K562 (cell line): ENCODE results near the gene KDM2A. TPM values are rescaled to one million over a fixed set of nuclear protein-coding genes. Genes with fewer than 3 reads are reported as not detected.

ENCODE experiments used
- ATAC-seq: fragments of 200-7000 bp; cut with Tn5 transposase; 3 replicates; pipeline ENCODE4 v1.9.1; 2020; ENCODE audit warnings: moderate library complexity
- BruUV-seq: library from RNA; stranded (reverse); fragments of 400-500 nt; replicated peaks from 2 replicates; lab custom pipeline; 2021; lab: Mats Ljungman, UMichigan
- CTCF ChIA-PET: fragments of 300-600 bp; formaldehyde crosslinking; extraction: SDS; loops from one replicate; lab custom pipeline; 2021; ENCODE audit warnings: low intra/inter-chr PET ratio; lab: Yijun Ruan, JAX
- POLR2A ChIA-PET: fragments of 300-600, 350-650 bp; sonication (Branson Sonifier 250); formaldehyde crosslinking; extraction: SDS; loops from one replicate; lab custom pipeline; 2021; ENCODE audit warnings: antibody characterized with exemption, inconsistent platforms; lab: Yijun Ruan, JAX
- DNase-seq, 4 experiments: peaks; one replicate each; pipeline versions ENCODE4 v3.0.0 to v3.0.0-alpha.2; 2011 to 2018; ENCODE audit warnings: low spot score in 3 of 4, mixed read lengths in 3 of 4; ENCODE audit errors: extremely low read depth in 1 of 4
- FAIRE-seq: peaks from 2 replicates; lab custom pipeline; 2011; peaks lifted over from hg19 to GRCh38; lab: Jason Lieb, UNC
- H2AFZ ChIP-seq: 2 replicates; pipeline ENCODE4 v1.6.0; 2011; ENCODE audit warnings: low read depth, low read length, control low read depth, inconsistent platforms
- H3K27ac ChIP-seq: fragments of 200-600 bp; 3 replicates; pipeline ENCODE4 v1.8.0; 2011; ENCODE audit warnings: low read depth, mild to moderate bottlenecking, control low read depth, inconsistent platforms, low read length, moderate library complexity, mixed read lengths; ENCODE audit errors: extremely low read depth
- H3K27me3 ChIP-seq, 2 experiments: fragments of 300-600 bp in 1 of 2; 2 replicates in 1 of 2; 3 replicates in 1 of 2; pipeline versions ENCODE4 v1.6.0 to v1.8.0; 2011; ENCODE audit warnings: inconsistent platforms in 2 of 2, low read length in 2 of 2, mild to moderate bottlenecking in 1 of 2, mixed read lengths in 1 of 2, moderate library complexity in 1 of 2; ENCODE audit not compliant: control insufficient read depth in 2 of 2, insufficient read depth in 2 of 2
- H3K36me3 ChIP-seq: fragments of 300-600 bp; 3 replicates; pipeline ENCODE4 v1.8.0; 2011; ENCODE audit warnings: mild to moderate bottlenecking, low read length, inconsistent platforms; ENCODE audit not compliant: control insufficient read depth, insufficient read depth
- H3K4me1 ChIP-seq, 2 experiments: fragments of 200-600 bp in 1 of 2; replicated peaks in 1 of 2; 2 replicates in 1 of 2; 3 replicates in 1 of 2; pipeline versions ENCODE4 v1.5.1 to v1.8.0; 2011; ENCODE audit warnings: inconsistent platforms in 2 of 2, low read length in 2 of 2, mild to moderate bottlenecking in 1 of 2, mixed read lengths in 1 of 2, moderate library complexity in 1 of 2; ENCODE audit not compliant: control insufficient read depth in 2 of 2, insufficient read depth in 2 of 2
- H3K4me2 ChIP-seq: 2 replicates; pipeline ENCODE4 v1.6.1; 2011; ENCODE audit warnings: low read length, control low read depth, inconsistent platforms, mixed read lengths; ENCODE audit not compliant: insufficient read depth
- H3K4me3 ChIP-seq: fragments of 200-600 bp; sonication (generic), shearing (Covaris generic); 2 replicates; pipeline ENCODE4 v1.5.1; 2016; ENCODE audit warnings: control low read depth, inconsistent platforms
- H3K79me2 ChIP-seq: fragments of 200-600 bp; 3 replicates; pipeline ENCODE4 v1.8.0; 2011; ENCODE audit warnings: low read length, inconsistent platforms; ENCODE audit not compliant: control insufficient read depth, insufficient read depth
- H3K9ac ChIP-seq, 2 experiments: 2 replicates each; pipeline versions ENCODE4 v1.6.0 to v1.6.1; 2011; ENCODE audit warnings: low read depth in 2 of 2, low read length in 2 of 2, control low read depth in 1 of 2, inconsistent platforms in 1 of 2, mild to moderate bottlenecking in 1 of 2, mixed read lengths in 1 of 2; ENCODE audit not compliant: insufficient read depth in 1 of 2
- H3K9me1 ChIP-seq: one replicate; pipeline ENCODE4 v1.6.0; 2011; ENCODE audit warnings: inconsistent platforms, mild to moderate bottlenecking, low read length, moderate library complexity; ENCODE audit not compliant: control insufficient read depth, insufficient read depth
- H3K9me3 ChIP-seq: replicated peaks from 2 replicates; pipeline ENCODE4 v1.5.1; 2011; ENCODE audit warnings: low read depth, low read length, inconsistent platforms; ENCODE audit not compliant: control insufficient read depth, insufficient read depth
- H4K20me1 ChIP-seq: replicated peaks from 2 replicates; pipeline ENCODE4 v1.6.1; 2011; ENCODE audit warnings: low read length, inconsistent platforms, mixed read lengths; ENCODE audit not compliant: control insufficient read depth, insufficient read depth
- COPS2 ChIP-seq: fragments of 450-650 bp; conservative IDR thresholded peaks from 2 replicates; pipeline ENCODE4 v1.6.1; 2016; ENCODE audit warnings: mild to moderate bottlenecking, moderate library complexity
- ELK1 ChIP-seq: sonication (generic); formaldehyde crosslinking; IDR thresholded peaks from 2 replicates; pipeline ENCODE4 v1.8.1; 2022; ENCODE audit warnings: missing genetic modification reagents
- ESRRA ChIP-seq: fragments of 450-650 bp; IDR thresholded peaks from 2 replicates; pipeline ENCODE4 v1.6.1; 2014; ENCODE audit warnings: low read depth, mild to moderate bottlenecking, moderate library complexity, borderline replicate concordance
- GATAD2B ChIP-seq: fragments of 450-650 bp; IDR thresholded peaks from 2 replicates; pipeline ENCODE4 v1.6.1; 2017; ENCODE audit warnings: mild to moderate bottlenecking, borderline replicate concordance
- HCFC1 ChIP-seq: IDR thresholded peaks from 2 replicates; pipeline ENCODE4 v1.6.1; 2012; ENCODE audit warnings: low read depth, low read length, improper control_type of control experiment
- HLTF ChIP-seq: fragments of 450-650 bp; IDR thresholded peaks from 2 replicates; pipeline ENCODE4 v1.6.1; 2016
- NCOA1 ChIP-seq: fragments of 450-650 bp; IDR thresholded peaks from 2 replicates; pipeline ENCODE4 v1.6.1; 2016; ENCODE audit warnings: low read depth
- PHF21A ChIP-seq: fragments of 450-650 bp; IDR thresholded peaks from 2 replicates; pipeline ENCODE4 v1.6.1; 2017; ENCODE audit warnings: low read depth, borderline replicate concordance
- RBM34 ChIP-seq: fragments of 200-400 bp; formaldehyde crosslinking; IDR thresholded peaks from 2 replicates; pipeline ENCODE4 v1.6.1; 2018; ENCODE audit warnings: low read length, borderline replicate concordance; ENCODE audit not compliant: insufficient read depth
- SNRNP70 ChIP-seq: fragments of 200-400 bp; formaldehyde crosslinking; optimal IDR thresholded peaks from 2 replicates; pipeline ENCODE3; 2017; ENCODE audit warnings: low read depth, low read length
- WGBS: fragments of 100-300 bp; shearing (Covaris generic); methylation state at CpG from one replicate; pipeline ENCODE4 v1.1.6; 2016; ENCODE audit warnings: low coverage, mixed read lengths; ENCODE audit not compliant: insufficient coverage; ENCODE audit errors: missing lambda C conversion rate; 5-methylcytosine and 5-hydroxymethylcytosine counted together
- in situ Hi-C: fragments of 300-500 bp; cut with MboI; formaldehyde crosslinking; loops from 4 replicates; pipeline ENCODE4 v1.15.0; 2018; ENCODE audit warnings: inconsistent platforms, mixed read lengths
- intact Hi-C: fragments of 100-400 bp; cut with micrococcal nuclease; formaldehyde crosslinking; loops from 2 replicates; pipeline ENCODE4 v1.14.2; 2022
- polyA plus RNA-seq, 8 experiments: library from polyadenylated mRNA; depleted of rRNA in 4 of 8; stranded (reverse) in 5 of 8; unstranded in 3 of 8; fragments of >200 nt; fragmentation: Nextera tagmentation in 2 of 8; fragmentation: Illumina TruSeq in 1 of 8; extraction: Ambion mirVana in 2 of 8; extraction: Trizol in 1 of 8; gene quantifications; 2 replicates each; pipeline versions ENCODE4 v1.2.1 to v1.2.3, GENCODE V29; 2011 to 2014; ENCODE audit warnings: inconsistent platforms in 1 of 8, missing spikeins in 1 of 8
- total RNA-seq, 7 experiments: library from RNA; depleted of rRNA in 6 of 7; stranded (reverse); fragments of >200 nt in 6 of 7; fragmentation: Illumina TruSeq in 2 of 7; extraction: Trizol in 2 of 7; gene quantifications; 2 replicates each; pipeline versions ENCODE4 v1.2.1 to v1.2.3, GENCODE V29; 2011 to 2021; ENCODE audit warnings: low replicate concordance in 1 of 7
- TF ChIP-seq, protein P1 (sequence below): sonication (generic); formaldehyde crosslinking; IDR thresholded peaks from 2 replicates; pipeline ENCODE4 v1.8.0; 2022; ENCODE audit warnings: mild to moderate bottlenecking, low read depth, missing genetic modification reagents
- TF ChIP-seq, protein P2 (sequence below): fragments of 250-450 bp; sonication (Bioruptor Pico); IDR thresholded peaks from 2 replicates; pipeline ENCODE4 v1.5.0; 2021; ENCODE audit warnings: mild to moderate bottlenecking, borderline replicate concordance

Gene KDM2A
- total and polyA plus RNA-seq, 9 of the 15 experiments (the other 6 are each of a cell fraction or from before 2014, with no cell fraction given), result 5.0 to 39.3 (median 21.3) TPM

DNA sequence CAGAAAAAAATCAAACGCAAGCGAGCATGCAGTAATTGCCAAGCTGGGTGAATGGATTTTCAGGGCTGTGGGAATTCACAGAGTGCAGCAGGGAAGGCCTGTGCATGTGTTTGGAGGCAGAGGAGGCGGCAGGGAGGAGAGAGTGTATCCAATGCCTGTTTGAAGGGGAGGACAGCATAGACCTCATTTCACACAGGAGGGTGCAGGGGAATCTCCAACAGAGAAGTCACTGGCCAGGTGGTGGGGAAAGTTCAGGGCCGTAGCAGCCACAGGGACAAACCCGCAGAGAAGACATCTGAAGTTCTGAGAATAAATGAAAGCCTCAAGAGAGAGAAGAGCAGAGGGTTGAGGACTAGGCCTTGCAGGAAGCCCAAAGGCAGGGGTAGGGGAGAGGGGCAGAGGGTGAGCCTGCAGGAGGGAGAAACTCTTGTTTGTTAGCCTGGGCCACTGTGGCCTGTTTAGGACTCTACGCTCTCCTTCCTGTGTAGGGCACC lies 19.2 kb upstream of the KDM2A start:
- ChIA-PET POLR2A (interaction anchor here (1.0 kb wide), 1 partner anchor 13 kb away, joined by 4 read pairs; no protein-coding TSS in a partner anchor), CTCF (no interaction called here)
- H3K4me3 ChIP-seq, result no peak overlapping the region
- H4K20me1 ChIP-seq, result no peaks in the 10 kb centered on the region
- H3K27ac ChIP-seq, result no peak overlapping the region
- in situ Hi-C loops (no loop called here), intact Hi-C loops (no loop called here)
- no peaks in the 10 kb centered on the region for H3K9me3 ChIP-seq
- FAIRE-seq, result no peak
- TF ChIP-seq HLTF (no peak), ESRRA (no peak), COPS2 (no peak)
- no TSS peak for BruUV-seq
- H3K4me1 ChIP-seq, result peaks cover 6 to 17% of the 10 kb centered on the region in 2 experiments; a peak in 3 of 5 replicates
- no peaks in the 10 kb centered on the region for H3K27me3 ChIP-seq
- no peak overlapping the region for H3K4me2 ChIP-seq
- WGBS, result 80% methylated on average over 6 of the region's 6 CpGs
- ATAC-seq, result no peak
- H3K9me1 ChIP-seq, result no peaks in the 10 kb centered on the region
- H3K79me2 ChIP-seq, result no peaks in the 10 kb centered on the region
- no peak overlapping the region for H3K9ac ChIP-seq
- H3K36me3 ChIP-seq, result no peaks in the 10 kb centered on the region
- no peak overlapping the region for H2AFZ ChIP-seq
- no peak for DNase-seq

- no peak overlapping the region for H3K27ac ChIP-seq
- POLR2A ChIA-PET, result no interaction called here
- CTCF ChIA-PET, result no interaction called here
- TF ChIP-seq PHF21A, result no peak
- TF ChIP-seq GATAD2B, result no peak
- TF ChIP-seq, protein P1, sequence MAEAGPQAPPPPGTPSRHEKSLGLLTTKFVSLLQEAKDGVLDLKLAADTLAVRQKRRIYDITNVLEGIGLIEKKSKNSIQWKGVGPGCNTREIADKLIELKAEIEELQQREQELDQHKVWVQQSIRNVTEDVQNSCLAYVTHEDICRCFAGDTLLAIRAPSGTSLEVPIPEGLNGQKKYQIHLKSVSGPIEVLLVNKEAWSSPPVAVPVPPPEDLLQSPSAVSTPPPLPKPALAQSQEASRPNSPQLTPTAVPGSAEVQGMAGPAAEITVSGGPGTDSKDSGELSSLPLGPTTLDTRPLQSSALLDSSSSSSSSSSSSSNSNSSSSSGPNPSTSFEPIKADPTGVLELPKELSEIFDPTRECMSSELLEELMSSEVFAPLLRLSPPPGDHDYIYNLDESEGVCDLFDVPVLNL (CRISPR knock-in tag), result no peak
- TF ChIP-seq, protein P2, sequence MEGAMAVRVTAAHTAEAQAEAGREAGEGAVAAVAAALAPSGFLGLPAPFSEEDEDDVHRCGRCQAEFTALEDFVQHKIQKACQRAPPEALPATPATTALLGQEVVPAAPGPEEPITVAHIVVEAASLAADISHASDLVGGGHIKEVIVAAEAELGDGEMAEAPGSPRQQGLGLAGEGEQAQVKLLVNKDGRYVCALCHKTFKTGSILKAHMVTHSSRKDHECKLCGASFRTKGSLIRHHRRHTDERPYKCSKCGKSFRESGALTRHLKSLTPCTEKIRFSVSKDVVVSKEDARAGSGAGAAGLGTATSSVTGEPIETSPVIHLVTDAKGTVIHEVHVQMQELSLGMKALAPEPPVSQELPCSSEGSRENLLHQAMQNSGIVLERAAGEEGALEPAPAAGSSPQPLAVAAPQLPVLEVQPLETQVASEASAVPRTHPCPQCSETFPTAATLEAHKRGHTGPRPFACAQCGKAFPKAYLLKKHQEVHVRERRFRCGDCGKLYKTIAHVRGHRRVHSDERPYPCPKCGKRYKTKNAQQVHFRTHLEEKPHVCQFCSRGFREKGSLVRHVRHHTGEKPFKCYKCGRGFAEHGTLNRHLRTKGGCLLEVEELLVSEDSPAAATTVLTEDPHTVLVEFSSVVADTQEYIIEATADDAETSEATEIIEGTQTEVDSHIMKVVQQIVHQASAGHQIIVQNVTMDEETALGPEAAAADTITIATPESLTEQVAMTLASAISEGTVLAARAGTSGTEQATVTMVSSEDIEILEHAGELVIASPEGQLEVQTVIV (CRISPR knock-in tag), result no peak
- no peak for TF ChIP-seq NCOA1
- TF ChIP-seq ELK1, result no peak
- TF ChIP-seq SNRNP70, result no peak
- TF ChIP-seq HCFC1, result no peak
- no peak for TF ChIP-seq RBM34
These were observed 16.4 kb upstream of the KDM2A start for GRCh38 chr11:67102664-67103063.

More at GRCh38 chr11:67102664-67103063, 16.4 kb upstream of the KDM2A start:
- WGBS, result 74% methylated on average over 4 of the region's 8 CpGs
- H3K4me3 ChIP-seq, result no peak overlapping the region
- BruUV-seq, result no TSS peak
- H3K36me3 ChIP-seq, result no peaks in the 10 kb centered on the region
- H3K9ac ChIP-seq, result no peak overlapping the region
- no peaks in the 10 kb centered on the region for H4K20me1 ChIP-seq
- DNase-seq, result no peak
- no peaks in the 10 kb centered on the region for H3K79me2 ChIP-seq
- H3K9me3 ChIP-seq, result no peaks in the 10 kb centered on the region
- in situ Hi-C loops (no loop called here), intact Hi-C loops (no loop called here)
- H3K27me3 ChIP-seq, result no peaks in the 10 kb centered on the region
- no peak for FAIRE-seq
- H3K4me1 ChIP-seq, result peaks cover 6 to 12% of the 10 kb centered on the region in 2 experiments; a peak in 3 of 5 replicates
- H3K4me2 ChIP-seq, result no peak overlapping the region
- no peak overlapping the region for H2AFZ ChIP-seq
- no peak for ATAC-seq
- no peaks in the 10 kb centered on the region for H3K9me1 ChIP-seq
